GM23338 (cell line): Measurements from ENCODE around the gene ASB5.

Experiments used
- EZH2 ChIP-seq: fragments of 200-600 bp; sonication (generic); IDR thresholded peaks from one replicate; pipeline ENCODE4 v1.8.0; 2017; ENCODE audit warnings: antibody characterized with exemption, mild to moderate bottlenecking, low read depth; ENCODE audit not compliant: unreplicated experiment
- POLR2AphosphoS5 ChIP-seq: IDR thresholded peaks from 2 replicates; pipeline ENCODE4 v1.6.1; 2016; ENCODE audit warnings: antibody characterized with exemption, low read depth
- TF ChIP-seq, protein P1 (sequence below), 2 experiments: fragments of 200-600 bp in 1 of 2; sonication (generic) in 1 of 2; conservative IDR thresholded peaks; 2 replicates each; pipeline versions ENCODE4 v1.5.1 to v1.6.1; 2016 to 2017; ENCODE audit warnings: antibody characterized with exemption in 2 of 2, low read depth in 2 of 2, mild to moderate bottlenecking in 2 of 2, moderate library complexity in 1 of 2

- TF ChIP-seq, protein P1, sequence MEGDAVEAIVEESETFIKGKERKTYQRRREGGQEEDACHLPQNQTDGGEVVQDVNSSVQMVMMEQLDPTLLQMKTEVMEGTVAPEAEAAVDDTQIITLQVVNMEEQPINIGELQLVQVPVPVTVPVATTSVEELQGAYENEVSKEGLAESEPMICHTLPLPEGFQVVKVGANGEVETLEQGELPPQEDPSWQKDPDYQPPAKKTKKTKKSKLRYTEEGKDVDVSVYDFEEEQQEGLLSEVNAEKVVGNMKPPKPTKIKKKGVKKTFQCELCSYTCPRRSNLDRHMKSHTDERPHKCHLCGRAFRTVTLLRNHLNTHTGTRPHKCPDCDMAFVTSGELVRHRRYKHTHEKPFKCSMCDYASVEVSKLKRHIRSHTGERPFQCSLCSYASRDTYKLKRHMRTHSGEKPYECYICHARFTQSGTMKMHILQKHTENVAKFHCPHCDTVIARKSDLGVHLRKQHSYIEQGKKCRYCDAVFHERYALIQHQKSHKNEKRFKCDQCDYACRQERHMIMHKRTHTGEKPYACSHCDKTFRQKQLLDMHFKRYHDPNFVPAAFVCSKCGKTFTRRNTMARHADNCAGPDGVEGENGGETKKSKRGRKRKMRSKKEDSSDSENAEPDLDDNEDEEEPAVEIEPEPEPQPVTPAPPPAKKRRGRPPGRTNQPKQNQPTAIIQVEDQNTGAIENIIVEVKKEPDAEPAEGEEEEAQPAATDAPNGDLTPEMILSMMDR (conservative IDR thresholded peaks at IDR 0.05; ENCODE audit: low read depth in 2 of 2), result no peak
- TF ChIP-seq EZH2 (no peak), POLR2AphosphoS5 (no peak)
Observed at GRCh38 chr4:176298664-176299063, 29.6 kb upstream of the ASB5 start.
